H1 (cell line): ENCODE data around the gene RMND1. TPM values are rescaled to one million over a fixed set of nuclear protein-coding genes. Genes with fewer than 3 reads are reported as not detected.
"Not testable (repeated sequence)": the region's sequence is repeated elsewhere in the genome, so short reads cannot be mapped to it uniquely, and the experiment has no call there.

Experiments
- CTCF ChIA-PET: fragments of 300-600 bp; sonication (Branson Sonifier 250); formaldehyde crosslinking; loops from one replicate; lab custom pipeline; 2021; ENCODE audit not compliant: partially characterized antibody; lab: Charles Lee
- POLR2A ChIA-PET: fragments of 300-600 bp; sonication (Branson Sonifier 250); formaldehyde crosslinking; loops from one replicate; lab custom pipeline; 2021; ENCODE audit warnings: inconsistent platforms; ENCODE audit not compliant: partially characterized antibody; lab: Charles Lee
- DNase-seq, 2 experiments: peaks; one replicate each; pipeline versions ENCODE4 v3.0.0 to v3.0.0-alpha.2; 2010 to 2022; ENCODE audit warnings: low spot score in 2 of 2, low read depth in 1 of 2, mixed read lengths in 1 of 2
- FAIRE-seq: peaks from 2 replicates; lab custom pipeline; 2011; peaks lifted over from hg19 to GRCh38; lab: Jason Lieb, UNC
- H2AFZ ChIP-seq: 2 replicates; pipeline ENCODE4 v1.8.1; 2012; ENCODE audit warnings: low read length, inconsistent platforms
- H2AK5ac ChIP-seq: 2 replicates; pipeline ENCODE4 v1.6.1; 2013; ENCODE audit warnings: low read depth, low read length
- H2BK120ac ChIP-seq: replicated peaks from 2 replicates; pipeline ENCODE3; 2013; ENCODE audit warnings: low read depth, low read length, inconsistent platforms
- H2BK12ac ChIP-seq: 2 replicates; pipeline ENCODE4 v1.6.1; 2013; ENCODE audit warnings: low read depth, low read length
- H2BK15ac ChIP-seq: 2 replicates; pipeline ENCODE4 v1.6.1; 2013; ENCODE audit warnings: low read length
- H2BK20ac ChIP-seq: 2 replicates; pipeline ENCODE4 v1.6.1; 2013; ENCODE audit warnings: low read length
- H2BK5ac ChIP-seq: 2 replicates; pipeline ENCODE4 v1.6.1; 2013; ENCODE audit warnings: low read depth, low read length
- H3K14ac ChIP-seq: 2 replicates; pipeline ENCODE4 v1.6.1; 2013; ENCODE audit warnings: inconsistent platforms; ENCODE audit not compliant: insufficient read length
- H3K18ac ChIP-seq: 2 replicates; pipeline ENCODE4 v1.6.1; 2013; ENCODE audit warnings: low read length; ENCODE audit errors: extremely low read depth
- H3K23ac ChIP-seq: 2 replicates; pipeline ENCODE4 v1.6.1; 2013; ENCODE audit warnings: inconsistent platforms; ENCODE audit not compliant: insufficient read length
- H3K23me2 ChIP-seq: 2 replicates; pipeline ENCODE4 v1.6.1; 2013; ENCODE audit warnings: low read depth, low read length
- H3K27ac ChIP-seq: 2 replicates; pipeline ENCODE4 v1.6.1; 2011; ENCODE audit warnings: low read depth, low read length, inconsistent platforms
- H3K27me3 ChIP-seq, 4 experiments: replicated peaks in 1 of 4; 1 replicate in 1 of 4; 2 replicates in 3 of 4; pipeline versions ENCODE4 v1.6.1 to v1.8.1; 2011 to 2013; ENCODE audit warnings: low read length in 3 of 4, mild to moderate bottlenecking in 3 of 4, inconsistent platforms in 2 of 4, mixed read lengths in 2 of 4, moderate library complexity in 1 of 4; ENCODE audit not compliant: control insufficient read depth in 3 of 4, insufficient read depth in 3 of 4; ENCODE audit errors: extremely low read depth in 1 of 4
- H3K36me3 ChIP-seq, 4 experiments: 2 replicates each; pipeline versions ENCODE4 v1.6.1 to v1.8.1; 2011 to 2013; ENCODE audit warnings: mild to moderate bottlenecking in 4 of 4, low read length in 3 of 4, moderate library complexity in 2 of 4, control low read depth in 1 of 4, inconsistent platforms in 1 of 4; ENCODE audit not compliant: insufficient read depth in 4 of 4, control insufficient read depth in 2 of 4
- H3K4ac ChIP-seq: replicated peaks from 2 replicates; pipeline ENCODE3; 2013; ENCODE audit warnings: low read length, low read depth, mixed read lengths, inconsistent platforms; ENCODE audit not compliant: insufficient read length
- H3K4me1 ChIP-seq, 4 experiments: replicated peaks in 1 of 4; 1 replicate in 1 of 4; 2 replicates in 3 of 4; pipeline versions ENCODE4 v1.6.1 to v1.8.1; 2011 to 2013; ENCODE audit warnings: low read length in 3 of 4, inconsistent platforms in 2 of 4, mixed read lengths in 1 of 4; ENCODE audit not compliant: insufficient read depth in 4 of 4, control insufficient read depth in 3 of 4
- H3K4me2 ChIP-seq, 2 experiments: 2 replicates each; pipeline versions ENCODE4 v1.6.1 to v1.8.1; 2011 to 2013; ENCODE audit warnings: low read depth in 2 of 2, low read length in 2 of 2, control low read depth in 1 of 2, inconsistent platforms in 1 of 2, mild to moderate bottlenecking in 1 of 2; ENCODE audit not compliant: insufficient read depth in 1 of 2
- H3K4me3 ChIP-seq, 4 experiments: fragments of 200-600, 300-600 bp in 1 of 4; sonication (generic), shearing (Covaris generic), sonication (Bioruptor Twin) in 1 of 4; 2 replicates each; pipeline versions ENCODE4 v1.5.1 to v1.8.1; 2011 to 2016; ENCODE audit warnings: low read length in 4 of 4, low read depth in 3 of 4, control low read depth in 2 of 4, inconsistent platforms in 2 of 4, mild to moderate bottlenecking in 2 of 4, mixed read lengths in 1 of 4, moderate library complexity in 1 of 4; ENCODE audit not compliant: insufficient read depth in 2 of 4; ENCODE audit errors: extremely low read depth in 1 of 4
- H3K56ac ChIP-seq: replicated peaks from 2 replicates; pipeline ENCODE3; 2013; ENCODE audit warnings: low read depth, mild to moderate bottlenecking, mixed read lengths, low read length, inconsistent platforms; ENCODE audit not compliant: insufficient read length
- H3K79me1 ChIP-seq: 2 replicates; pipeline ENCODE4 v1.6.1; 2013; ENCODE audit warnings: low read depth, low read length, control low read depth
- H3K79me2 ChIP-seq, 2 experiments: 2 replicates each; pipeline versions ENCODE4 v1.6.1 to v1.8.1; 2012 to 2013; ENCODE audit warnings: low read length in 2 of 2, mild to moderate bottlenecking in 2 of 2, inconsistent platforms in 1 of 2; ENCODE audit not compliant: insufficient read depth in 2 of 2, control insufficient read depth in 1 of 2
- H3K9ac ChIP-seq, 4 experiments: replicated peaks in 1 of 4; 1 replicate in 1 of 4; 2 replicates in 3 of 4; pipeline versions ENCODE4 v1.6.1 to v1.8.1; 2011 to 2013; ENCODE audit warnings: low read depth in 3 of 4, low read length in 3 of 4, control low read depth in 2 of 4, mild to moderate bottlenecking in 2 of 4, moderate library complexity in 2 of 4, inconsistent platforms in 1 of 4; ENCODE audit errors: extremely low read depth in 1 of 4
- H3K9me3 ChIP-seq, 2 experiments: 2 replicates each; pipeline versions ENCODE4 v1.6.1 to v1.8.1; 2012 to 2013; ENCODE audit warnings: mild to moderate bottlenecking in 2 of 2, moderate library complexity in 2 of 2, control low read depth in 1 of 2, inconsistent platforms in 1 of 2, low read depth in 1 of 2, low read length in 1 of 2, mixed read lengths in 1 of 2; ENCODE audit not compliant: insufficient read depth in 2 of 2
- H4K20me1 ChIP-seq, 2 experiments: replicated peaks in 1 of 2; 2 replicates each; pipeline versions ENCODE3 to v1.8.1; 2011 to 2013; ENCODE audit warnings: inconsistent platforms in 2 of 2, low read length in 2 of 2, mild to moderate bottlenecking in 1 of 2; ENCODE audit not compliant: insufficient read depth in 2 of 2, control insufficient read depth in 1 of 2
- H4K5ac ChIP-seq: 2 replicates; pipeline ENCODE4 v1.6.1; 2013; ENCODE audit warnings: low read length, low read depth, mixed read lengths, inconsistent platforms; ENCODE audit not compliant: insufficient read length
- H4K8ac ChIP-seq: 2 replicates; pipeline ENCODE4 v1.8.0; 2013; ENCODE audit warnings: mild to moderate bottlenecking, moderate library complexity, low read length, inconsistent platforms; ENCODE audit not compliant: insufficient read depth; ENCODE audit errors: extremely low read depth
- H4K91ac ChIP-seq: replicated peaks from 2 replicates; pipeline ENCODE3; 2013; ENCODE audit warnings: low read length, mixed read lengths, inconsistent platforms; ENCODE audit not compliant: insufficient read length
- WGBS, 2 experiments: shearing (Covaris generic) in 1 of 2; methylation state at CpG; one replicate each; pipeline versions ENCODE4 v1.1.6 to v1.1.7; 2013 to 2015; ENCODE audit warnings: low lambda C conversion rate in 2 of 2, mixed read lengths in 2 of 2, inconsistent platforms in 1 of 2, low coverage in 1 of 2, missing lambda C conversion rate in 1 of 2; ENCODE audit not compliant: insufficient replicate concordance in 2 of 2, insufficient coverage in 1 of 2, insufficient read length in 1 of 2; ENCODE audit errors: extremely low coverage in 1 of 2, missing lambda C conversion rate in 1 of 2; 5-methylcytosine and 5-hydroxymethylcytosine counted together
- polyA plus RNA-seq, 7 experiments: library from polyadenylated mRNA; depleted of rRNA in 3 of 7; stranded (reverse) in 5 of 7; unstranded in 2 of 7; fragments of >200 nt in 5 of 7; fragments of 200-250 nt in 2 of 7; gene quantifications; 1 replicate in 5 of 7; 2 replicates in 1 of 7; 4 replicates in 1 of 7; pipeline versions ENCODE4 v1.2.1 to v1.2.3, GENCODE V29; 2011 to 2013; ENCODE audit warnings: missing spikeins in 2 of 7, mixed read lengths in 2 of 7
- total RNA-seq: library from RNA; stranded (reverse); fragmentation: NEBNext Ultra II Directional; extraction: Animal tissue kit (Norgen Biotek cat#: 25700); gene quantifications from 2 replicates; pipeline ENCODE4 v1.2.1, GENCODE V29; 2021

Gene RMND1
- total and polyA plus RNA-seq, 2 of the 8 experiments (the other 6 are each of a cell fraction or from before 2014, with no cell fraction given) = 7.3 to 21.9 TPM

DNA sequence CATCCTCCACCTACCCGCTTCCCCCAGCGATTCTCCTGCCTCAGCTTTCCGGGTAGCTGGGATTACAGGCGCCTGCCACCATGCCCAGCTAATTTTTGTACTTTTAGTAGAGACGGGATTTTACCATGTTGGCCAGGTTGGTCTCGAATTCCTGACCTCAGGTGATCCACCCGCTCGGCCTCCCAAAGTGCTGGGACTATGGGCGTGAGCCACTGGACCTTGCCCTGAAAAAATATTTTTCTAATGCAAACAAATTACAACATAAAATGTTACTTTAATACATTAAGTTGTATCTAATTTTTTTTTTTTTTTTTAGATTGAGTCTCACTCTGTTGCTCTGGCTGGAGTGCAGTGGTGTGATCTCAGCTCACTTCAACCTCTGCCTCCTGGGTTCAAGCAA lies 69.3 kb downstream of the RMND1 start:
- ChIA-PET POLR2A (interaction anchor here (0.6 to 1.3 kb wide), 4 partner anchors 8 to 469 kb away, joined by 3 to 4 read pairs (median 4); partner anchors contain the start of genes AKAP12 and ZBTB2), CTCF (interaction anchor here (1.1 kb wide), 2 partner anchors 17 to 46 kb away, joined by 3 read pairs; no protein-coding TSS in a partner anchor)
- not testable (repeated sequence) for H4K5ac ChIP-seq, H3K27ac ChIP-seq, H3K4me3 ChIP-seq, H2BK15ac ChIP-seq, H2BK5ac ChIP-seq, H2AFZ ChIP-seq, H3K9ac ChIP-seq, H3K23ac ChIP-seq, H4K8ac ChIP-seq, H2BK120ac ChIP-seq, H2BK12ac ChIP-seq, H3K4ac ChIP-seq, H3K9me3 ChIP-seq, H3K18ac ChIP-seq, H4K20me1 ChIP-seq, H3K4me1 ChIP-seq, H4K91ac ChIP-seq, H2AK5ac ChIP-seq, DNase-seq, H3K23me2 ChIP-seq, H2BK20ac ChIP-seq, H3K4me2 ChIP-seq, H3K56ac ChIP-seq, FAIRE-seq, H3K79me1 ChIP-seq, H3K27me3 ChIP-seq, H3K36me3 ChIP-seq, H3K14ac ChIP-seq
- WGBS, 2 experiments = 96% methylated on average over 9 of the region's 9 CpGs; no CpG with 5 or more reads in 1 of the 2 experiments
- peaks cover 8 to 84% of the 10 kb centered on the region in 2 experiments for H3K79me2 ChIP-seq
